GM12878 (cell line): ENCODE measurements around the gene ZNF841.

Experiments
- CHD4 ChIP-seq: fragments of 200-600 bp; sonication (generic); IDR thresholded peaks from 2 replicates; pipeline ENCODE4 v1.6.1; 2016; ENCODE audit warnings: mild to moderate bottlenecking
- CTCF ChIP-seq, 3 experiments: IDR thresholded peaks in 2 of 3; conservative IDR thresholded peaks in 1 of 3; 2 replicates each; pipeline ENCODE4 v1.5.1; 2011; ENCODE audit warnings: low read depth in 3 of 3, low read length in 3 of 3, mild to moderate bottlenecking in 3 of 3, control low read depth in 2 of 3, moderate library complexity in 2 of 3, inconsistent platforms in 1 of 3, mixed read lengths in 1 of 3; ENCODE audit not compliant: control insufficient read depth in 2 of 3, insufficient read depth in 1 of 3; ENCODE audit errors: extremely low read depth in 1 of 3
- EZH2 ChIP-seq: IDR thresholded peaks from 2 replicates; pipeline ENCODE4 v1.6.1; 2012; ENCODE audit warnings: low read depth, mild to moderate bottlenecking, control low read depth, inconsistent platforms, low read length, borderline replicate concordance; ENCODE audit not compliant: control insufficient read depth
- MAX ChIP-seq: IDR thresholded peaks from 2 replicates; pipeline ENCODE4 v1.6.1; 2012; ENCODE audit warnings: low read depth, low read length, improper control_type of control experiment
- POLR2AphosphoS2 ChIP-seq: IDR thresholded peaks from 2 replicates; pipeline ENCODE4 v1.6.1; 2011; ENCODE audit warnings: low read depth, mild to moderate bottlenecking, low read length, improper control_type of control experiment, moderate library complexity
- SIN3A ChIP-seq: IDR thresholded peaks from 2 replicates; pipeline ENCODE4 v1.6.1; 2012; ENCODE audit warnings: low read depth, low read length, improper control_type of control experiment
- ZBED1 ChIP-seq: IDR thresholded peaks from 2 replicates; pipeline ENCODE4 v1.6.1; 2016; ENCODE audit warnings: borderline replicate concordance

DNA sequence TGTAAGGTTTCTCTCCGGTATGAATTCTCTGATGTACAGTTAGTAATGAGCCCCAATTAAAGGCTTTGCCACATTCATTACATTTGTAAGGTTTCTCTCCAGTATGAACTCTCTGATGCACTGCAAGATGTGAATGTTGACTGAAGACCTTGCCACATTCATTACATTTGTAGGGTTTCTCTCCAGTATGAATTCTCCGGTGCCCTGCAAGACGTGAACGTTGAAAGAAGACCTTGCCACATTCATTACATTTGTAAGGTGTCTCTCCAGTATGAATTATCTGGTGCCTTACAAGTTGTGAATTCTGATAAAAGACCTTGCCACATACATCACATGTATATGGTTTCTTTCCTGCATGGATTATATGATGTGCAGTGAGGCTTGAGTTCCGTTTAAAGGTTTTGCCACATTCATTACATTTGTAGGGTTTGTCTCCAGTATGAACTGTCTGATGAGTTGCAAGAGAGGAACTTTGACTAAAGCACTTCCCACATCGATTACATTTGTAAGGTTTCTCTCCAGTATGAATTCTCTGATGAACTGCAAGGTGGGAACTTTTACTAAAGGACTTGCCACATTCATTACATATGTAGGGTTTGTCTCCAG lies 29.2 kb downstream of the ZNF841 start:
- no peak for TF ChIP-seq POLR2AphosphoS2
- no peak for TF ChIP-seq EZH2
- TF ChIP-seq ZBED1: no peak
- no peak for TF ChIP-seq CTCF (IDR thresholded peaks at IDR 0.05 in 2 of 3, conservative IDR thresholded peaks at IDR 0.05 in 1 of 3; ENCODE audit: control insufficient read depth in 2 of 3, extremely low read depth in 1 of 3, insufficient read depth in 1 of 3, low read depth in 3 of 3, low read length in 3 of 3)
- no peak for TF ChIP-seq MAX
- TF ChIP-seq CHD4: no peak
- TF ChIP-seq SIN3A: no peak
